HUES6 (cell line): Measurements from ENCODE around the gene RRM2.

ENCODE experiments used
- H3K27ac ChIP-seq: 2 replicates; pipeline ENCODE4 v1.7.0; 2013; ENCODE audit warnings: low read depth, mild to moderate bottlenecking, low read length, inconsistent platforms
- H3K27me3 ChIP-seq: 2 replicates; pipeline ENCODE4 v1.6.1; 2013; ENCODE audit warnings: low read length; ENCODE audit not compliant: control insufficient read depth, insufficient read depth
- H3K36me3 ChIP-seq: 2 replicates; pipeline ENCODE4 v1.6.1; 2013; ENCODE audit warnings: low read length; ENCODE audit not compliant: control insufficient read depth, insufficient read depth
- H3K4me1 ChIP-seq: 2 replicates; pipeline ENCODE4 v1.6.1; 2013; ENCODE audit warnings: low read length; ENCODE audit not compliant: control insufficient read depth, insufficient read depth
- H3K4me3 ChIP-seq: 2 replicates; pipeline ENCODE4 v1.5.1; 2013; ENCODE audit warnings: low read depth, low read length
- H3K9ac ChIP-seq: one replicate; pipeline ENCODE4 v1.6.1; 2013; ENCODE audit warnings: mild to moderate bottlenecking, low read length
- H3K9me3 ChIP-seq: 2 replicates; pipeline ENCODE4 v1.6.1; 2013; ENCODE audit warnings: low read depth, low read length; ENCODE audit not compliant: control insufficient read depth, insufficient read depth

Gene RRM2

DNA sequence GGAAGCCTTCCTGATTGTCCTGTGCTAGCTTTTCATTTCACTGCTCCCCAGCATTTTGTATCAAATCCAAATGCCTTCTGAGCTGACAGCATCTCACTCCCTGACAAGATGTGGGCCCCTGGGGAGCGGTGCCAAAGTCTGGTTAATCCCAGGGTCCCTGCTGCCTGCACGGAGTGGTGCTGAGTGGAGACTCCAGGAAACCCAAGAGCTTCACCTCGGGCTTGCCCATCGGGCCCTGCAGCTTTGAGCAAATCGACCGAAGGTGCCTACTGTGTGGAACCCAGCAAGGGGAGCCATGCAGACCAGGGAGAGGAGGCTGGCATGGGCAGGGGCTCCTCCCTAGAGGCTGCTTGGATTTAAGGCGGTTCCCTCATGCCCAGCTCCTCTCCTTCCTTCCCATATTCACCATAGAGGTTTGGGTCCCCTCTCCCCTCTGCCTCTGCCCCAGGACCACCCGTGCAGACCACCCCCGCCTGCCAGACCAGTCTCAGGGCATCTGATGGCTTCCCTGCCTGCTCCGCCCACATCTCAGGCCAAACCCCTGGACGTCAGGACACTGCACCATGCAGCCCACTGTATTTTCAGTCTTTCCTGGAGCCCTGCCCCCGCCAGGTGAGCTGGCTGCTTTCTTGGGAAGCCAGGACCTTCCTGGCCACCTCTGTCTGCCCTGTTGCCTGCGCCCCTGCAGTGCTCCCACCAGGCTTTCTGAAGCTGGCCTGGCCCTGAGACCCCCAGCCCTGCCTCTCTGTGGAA, 37.8 kb downstream of the RRM2 start:
- peaks cover 12% of the 10 kb centered on the region; the same call in 1 of the 2 replicates for H3K36me3 ChIP-seq
- no peak overlapping the region for H3K9ac ChIP-seq
- no peaks in the 10 kb centered on the region; the same call in 1 of the 2 replicates for H3K4me1 ChIP-seq
- no peaks in the 10 kb centered on the region for H3K9me3 ChIP-seq
- no peaks in the 10 kb centered on the region for H3K27me3 ChIP-seq
- no peak overlapping the region for H3K4me3 ChIP-seq
- H3K27ac ChIP-seq, result no peak overlapping the region

DNA sequence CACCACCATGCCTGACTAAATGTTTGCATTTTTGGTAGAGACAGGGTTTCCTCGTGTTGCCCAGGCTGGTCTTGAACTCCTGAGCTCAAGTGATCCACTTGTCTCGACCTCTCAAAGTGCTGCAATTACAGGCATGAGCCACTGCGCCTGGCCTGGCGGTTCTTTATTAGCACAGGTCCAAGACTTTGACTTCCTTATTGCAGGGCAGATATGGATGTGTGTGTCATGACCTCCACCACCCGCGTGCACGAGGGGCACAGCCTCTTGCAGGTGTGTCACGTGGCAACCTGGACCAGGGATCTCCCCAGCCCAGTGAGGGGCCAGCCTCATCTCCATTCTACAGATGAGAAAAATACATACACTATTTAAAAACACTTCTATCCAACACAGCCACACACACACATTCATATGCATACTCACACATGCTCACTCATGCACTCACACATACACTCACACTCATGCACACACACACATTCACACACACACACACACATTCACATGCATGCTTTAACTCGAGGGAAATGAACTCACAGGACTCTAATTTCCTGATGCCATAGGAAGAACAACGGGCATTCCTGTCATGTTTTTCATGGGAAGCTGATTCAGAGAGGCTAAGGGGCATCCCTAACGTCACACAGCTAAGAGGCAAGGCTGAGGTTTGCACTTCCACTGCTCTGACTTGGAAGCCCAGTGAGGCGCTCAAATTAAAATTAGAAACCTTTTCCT, 38.8 kb downstream of the RRM2 start:
- H3K9ac ChIP-seq, result no peak overlapping the region
- no peaks in the 10 kb centered on the region for H3K9me3 ChIP-seq
- no peaks in the 10 kb centered on the region for H3K27me3 ChIP-seq
- H3K36me3 ChIP-seq, result peaks cover 5% of the 10 kb centered on the region; the same call in 1 of the 2 replicates
- no peak overlapping the region for H3K27ac ChIP-seq
- no peaks in the 10 kb centered on the region; the same call in 1 of the 2 replicates for H3K4me1 ChIP-seq
- H3K4me3 ChIP-seq, result no peak overlapping the region

DNA sequence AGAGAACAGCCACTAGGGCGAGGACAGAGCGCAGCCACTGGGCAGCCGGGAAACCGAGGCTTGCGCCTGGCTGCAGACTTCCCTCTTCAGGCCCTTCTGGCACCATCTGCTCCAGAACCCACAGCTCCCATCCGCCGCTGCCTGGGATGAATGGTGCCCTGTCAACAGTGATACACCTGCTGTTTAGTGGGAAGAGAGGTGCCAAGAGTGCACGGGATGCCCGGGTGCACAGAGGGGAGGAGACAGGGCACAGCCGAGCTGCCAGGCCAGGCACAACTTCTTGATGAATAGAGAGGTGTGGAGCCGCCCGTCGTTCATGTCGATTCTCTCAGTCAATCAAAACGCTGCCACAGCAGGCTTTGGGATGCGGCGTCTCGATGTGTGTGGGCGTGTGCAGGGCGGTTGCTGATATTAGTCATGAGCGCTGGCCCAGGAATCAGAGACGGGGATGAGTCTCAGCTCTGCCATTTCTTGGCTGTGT, 39.5 kb downstream of the RRM2 start:
- Histone ChIP-seq H3K4me1 (no peaks in the 10 kb centered on the region; the same call in 1 of the 2 replicates), H3K9me3 (no peaks in the 10 kb centered on the region), H3K9ac (no peak overlapping the region), H3K27ac (no peak overlapping the region), H3K36me3 (peaks cover 3% of the 10 kb centered on the region; the same call in 1 of the 2 replicates), H3K4me3 (no peak overlapping the region), H3K27me3 (no peaks in the 10 kb centered on the region)

DNA sequence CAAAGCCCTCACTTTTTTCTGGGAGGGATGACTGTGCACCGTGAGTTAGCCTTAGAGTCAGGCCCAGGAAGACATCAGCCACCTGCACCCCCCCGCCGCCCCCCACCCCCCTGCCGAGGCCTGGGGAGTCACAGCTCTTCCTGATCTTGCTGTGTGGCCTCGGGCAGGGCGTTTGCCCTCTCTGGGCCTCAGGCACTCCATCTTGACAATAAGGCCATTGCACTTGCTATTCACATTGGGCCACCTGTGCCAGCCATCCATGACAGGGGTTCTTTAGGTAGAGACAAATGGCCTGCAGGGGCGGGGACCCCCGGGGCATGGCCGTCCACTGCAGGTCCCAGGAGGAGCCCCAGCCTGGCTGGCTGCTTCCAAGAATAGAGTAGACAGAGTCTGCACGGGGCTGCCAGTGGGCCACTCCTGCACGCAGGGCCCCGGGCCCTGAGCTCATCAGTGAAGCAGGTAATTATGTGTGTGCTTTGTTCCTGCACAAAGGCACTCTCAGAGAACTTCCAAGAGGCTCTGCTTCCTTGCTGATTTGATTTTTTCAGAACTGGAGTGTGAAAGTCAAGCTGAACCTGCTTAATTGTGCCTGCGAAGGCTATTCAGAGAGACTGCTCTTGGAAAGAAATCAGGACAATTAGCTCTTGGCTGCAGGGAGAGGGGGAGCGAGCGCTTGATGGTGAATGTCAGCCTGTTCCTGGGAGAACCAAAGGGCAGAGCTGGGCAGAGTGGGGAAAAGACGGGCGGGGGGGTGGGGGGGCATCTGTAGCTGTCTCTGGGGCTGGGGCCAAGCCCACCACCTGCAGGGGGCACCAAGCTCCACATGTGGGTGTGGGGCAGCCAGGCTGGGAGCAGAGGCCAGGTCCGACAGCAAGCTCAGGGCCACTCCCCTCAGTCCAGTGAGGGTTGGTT, 40.3 kb downstream of the RRM2 start:
- Histone ChIP-seq H3K27me3 (no peaks in the 10 kb centered on the region), H3K9ac (no peak overlapping the region), H3K4me3 (no peak overlapping the region), H3K27ac (no peak overlapping the region), H3K4me1 (no peaks in the 10 kb centered on the region; the same call in 1 of the 2 replicates), H3K9me3 (no peaks in the 10 kb centered on the region), H3K36me3 (peaks cover 3% of the 10 kb centered on the region; the same call in 1 of the 2 replicates)

DNA sequence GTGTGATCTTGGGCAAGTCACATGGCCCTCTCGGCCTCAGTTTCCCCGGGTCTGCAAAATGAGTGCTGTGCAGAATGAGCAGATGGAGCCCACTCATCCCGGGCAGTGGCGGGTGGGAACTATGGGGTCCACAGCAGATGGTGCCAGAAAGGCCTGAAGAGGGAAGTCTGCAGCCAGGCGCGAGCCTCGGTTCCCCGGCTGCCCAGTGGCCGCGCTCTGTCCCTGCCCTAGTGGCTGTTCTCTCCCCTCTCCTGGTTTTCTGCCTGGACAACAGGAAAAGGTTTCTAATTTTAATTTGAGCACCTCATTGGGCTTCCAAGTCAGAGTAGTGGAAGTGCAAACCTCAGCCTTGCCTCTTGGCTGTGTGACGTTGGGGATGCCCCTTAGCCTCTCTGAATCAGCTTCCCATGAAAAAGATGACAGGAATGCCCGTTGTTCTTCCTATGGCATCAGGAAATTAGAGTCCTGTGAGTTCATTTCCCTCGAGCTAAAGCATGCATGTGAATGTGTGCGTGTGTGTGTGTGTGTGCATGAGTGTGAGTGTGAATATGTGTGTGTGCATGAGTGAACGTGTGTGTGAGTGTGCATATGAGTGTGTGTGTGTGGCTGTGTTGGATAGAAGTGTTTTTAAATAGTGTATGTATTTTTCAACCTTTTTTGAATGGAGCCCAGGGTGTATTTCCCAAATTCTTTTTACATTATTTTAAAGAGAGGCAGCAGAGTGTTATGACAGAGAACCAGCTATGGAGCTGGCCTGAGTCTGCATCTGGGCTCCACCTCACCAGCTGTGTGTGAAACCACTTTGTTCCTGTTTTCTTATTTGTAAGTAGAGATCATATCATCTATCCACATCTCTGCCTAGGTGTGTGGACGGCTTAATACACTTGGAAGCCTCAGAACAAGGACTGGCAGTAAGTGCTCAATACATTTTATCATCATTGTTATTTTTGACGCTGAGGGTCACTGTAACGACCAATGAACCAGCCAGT, 41.3 kb downstream of the RRM2 start:
- no peak overlapping the region for H3K27ac ChIP-seq
- H3K27me3 ChIP-seq, result no peaks in the 10 kb centered on the region
- no peak overlapping the region for H3K4me3 ChIP-seq
- no peaks in the 10 kb centered on the region for H3K36me3 ChIP-seq
- no peaks in the 10 kb centered on the region for H3K9me3 ChIP-seq
- H3K4me1 ChIP-seq, result no peaks in the 10 kb centered on the region; the same call in 1 of the 2 replicates
- no peak overlapping the region for H3K9ac ChIP-seq

DNA sequence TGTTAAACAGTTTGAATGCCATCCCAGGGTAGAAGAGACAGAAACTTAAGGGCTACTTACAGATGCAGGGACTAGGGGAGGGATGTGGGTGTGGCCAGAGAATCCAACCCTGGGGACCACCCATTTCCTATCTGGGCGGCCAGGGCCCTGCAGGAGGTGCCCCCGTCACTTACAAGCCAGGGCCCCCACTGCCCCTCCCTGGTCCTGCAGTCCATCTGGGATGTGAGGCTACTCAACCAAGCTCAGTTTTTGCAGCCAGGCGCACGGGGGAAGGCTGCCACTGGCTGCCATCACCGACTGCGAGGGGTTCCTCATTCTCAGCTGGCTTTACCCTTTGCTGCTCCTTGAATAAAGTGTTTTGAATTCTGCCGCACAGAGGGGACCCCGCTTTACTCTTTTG, 42.1 kb downstream of the RRM2 start:
- Histone ChIP-seq H3K4me3 (no peak overlapping the region), H3K36me3 (no peaks in the 10 kb centered on the region), H3K27me3 (no peaks in the 10 kb centered on the region), H3K9ac (no peak overlapping the region), H3K27ac (no peak overlapping the region), H3K9me3 (no peaks in the 10 kb centered on the region), H3K4me1 (no peaks in the 10 kb centered on the region; the same call in 1 of the 2 replicates)

DNA sequence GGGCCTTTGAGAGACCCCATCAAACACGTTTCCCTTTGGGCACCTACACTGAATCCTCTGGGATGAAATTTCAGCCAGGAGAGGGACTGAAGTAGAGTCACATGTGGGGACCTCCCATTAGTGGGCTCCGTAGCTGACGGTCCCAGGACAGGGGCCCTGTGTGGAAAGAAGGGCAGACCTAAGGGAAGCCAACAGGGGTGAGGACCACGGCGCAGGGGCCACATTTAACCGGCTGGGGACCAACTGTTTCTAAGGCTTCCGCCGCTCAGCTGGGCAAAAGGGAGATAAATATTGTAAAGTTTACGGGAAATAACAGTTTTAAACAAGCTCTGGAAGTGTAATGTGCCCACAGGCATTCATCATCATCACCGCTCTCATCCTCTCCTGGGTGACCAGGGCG, 42.7 kb downstream of the RRM2 start:
- no peak overlapping the region for H3K4me3 ChIP-seq
- H3K27ac ChIP-seq, result no peak overlapping the region
- no peaks in the 10 kb centered on the region for H3K27me3 ChIP-seq
- H3K9ac ChIP-seq, result no peak overlapping the region
- peaks cover under 1% of the 10 kb centered on the region; the same call in 1 of the 2 replicates for H3K4me1 ChIP-seq
- H3K9me3 ChIP-seq, result no peaks in the 10 kb centered on the region
- H3K36me3 ChIP-seq, result no peaks in the 10 kb centered on the region

DNA sequence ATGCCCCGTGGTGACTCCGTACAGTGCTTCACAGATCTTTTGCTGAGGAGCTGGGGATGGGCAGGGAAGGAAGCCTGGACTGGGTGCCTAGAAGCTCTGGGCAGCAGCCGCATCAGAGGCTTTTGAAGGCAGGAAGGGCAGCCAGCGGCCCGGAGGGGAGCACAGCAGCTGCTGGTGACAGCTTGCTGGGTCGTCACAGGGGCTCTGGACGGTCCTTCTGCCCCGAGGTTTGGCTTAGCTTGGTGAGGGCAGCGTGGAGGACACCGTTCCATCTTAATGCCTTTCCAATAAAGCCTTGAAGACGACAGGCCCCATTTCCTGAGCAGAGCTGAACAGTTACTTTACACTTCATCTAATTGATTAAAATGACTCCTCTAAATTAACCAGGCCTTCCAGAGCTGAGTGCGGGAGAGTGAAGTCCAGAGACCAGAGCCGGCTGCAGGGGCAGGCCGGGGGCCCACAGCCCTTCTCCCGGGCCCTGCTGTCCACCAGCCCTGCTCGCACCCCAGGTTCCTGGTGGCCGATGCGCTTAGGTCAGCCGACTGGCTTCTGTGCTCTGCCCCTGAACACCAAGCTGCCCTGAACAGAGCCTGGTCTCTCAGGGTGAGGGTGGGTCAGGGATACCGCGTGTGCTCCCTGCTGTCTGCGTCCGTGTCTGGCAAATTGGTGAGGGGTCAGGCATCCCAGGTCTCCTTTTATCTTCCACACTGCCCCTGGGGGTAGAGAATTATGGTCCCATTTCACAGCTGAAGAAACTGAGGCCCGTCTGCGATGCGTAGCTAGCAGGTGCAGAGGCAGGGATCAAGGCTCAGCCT, 43.5 kb downstream of the RRM2 start:
- Histone ChIP-seq H3K9ac (no peak overlapping the region), H3K9me3 (no peaks in the 10 kb centered on the region), H3K27ac (no peak overlapping the region), H3K4me1 (peaks cover 7% of the 10 kb centered on the region; the same call in 1 of the 2 replicates), H3K36me3 (no peaks in the 10 kb centered on the region), H3K4me3 (no peak overlapping the region), H3K27me3 (no peaks in the 10 kb centered on the region)

DNA sequence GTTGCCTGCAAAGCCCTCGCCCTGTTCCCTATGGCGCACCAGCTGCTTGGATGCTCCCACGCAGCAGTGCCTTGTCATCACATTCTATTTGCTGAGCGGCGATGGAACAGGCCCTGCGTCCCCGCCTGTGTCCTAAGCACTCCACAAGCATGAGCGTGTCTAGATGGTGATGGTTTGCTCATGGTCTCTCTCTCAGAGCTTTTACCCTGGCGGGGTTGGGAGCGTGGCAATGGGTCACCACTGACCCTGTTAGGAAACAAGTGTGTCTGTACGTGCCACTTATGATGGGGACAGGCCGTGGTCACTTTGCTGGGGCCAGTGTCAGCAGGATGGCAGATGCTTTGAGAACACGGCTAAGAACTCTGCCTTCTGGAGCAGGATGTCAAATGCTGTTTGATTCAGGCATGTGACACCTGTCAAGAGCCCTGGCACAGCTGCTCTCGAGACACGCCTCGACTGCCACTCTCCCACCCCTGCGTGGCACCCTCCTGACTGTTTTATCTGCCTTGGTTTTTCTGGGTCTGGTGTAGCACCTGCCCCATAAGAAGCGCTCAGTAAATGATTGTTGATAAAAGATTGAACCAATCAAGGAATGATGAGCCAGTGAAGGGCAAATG, 44.2 kb downstream of the RRM2 start:
- peaks cover 7% of the 10 kb centered on the region; the same call in 1 of the 2 replicates for H3K4me1 ChIP-seq
- no peak overlapping the region for H3K9ac ChIP-seq
- no peak overlapping the region for H3K27ac ChIP-seq
- no peak overlapping the region for H3K4me3 ChIP-seq
- H3K27me3 ChIP-seq, result no peaks in the 10 kb centered on the region
- H3K36me3 ChIP-seq, result no peaks in the 10 kb centered on the region
- no peaks in the 10 kb centered on the region for H3K9me3 ChIP-seq
